Mammary epithelial cell (primary cell): Measurements from ENCODE around the gene TACR1.

ENCODE experiments used
- EZH2 ChIP-seq: IDR thresholded peaks from 2 replicates; pipeline ENCODE4 v1.6.1; 2012; ENCODE audit warnings: low read length, inconsistent platforms, borderline replicate concordance
- TF ChIP-seq, protein P1 (sequence below), 2 donors: IDR thresholded peaks in 1 of 2; conservative IDR thresholded peaks in 1 of 2; 2 replicates each; pipeline ENCODE4 v1.5.1; 2011 to 2012; ENCODE audit warnings: inconsistent platforms in 2 of 2, low read length in 2 of 2, mild to moderate bottlenecking in 2 of 2, control low read depth in 1 of 2, low read depth in 1 of 2; ENCODE audit not compliant: insufficient read depth in 1 of 2; ENCODE audit errors: extremely low read depth in 1 of 2

DNA sequence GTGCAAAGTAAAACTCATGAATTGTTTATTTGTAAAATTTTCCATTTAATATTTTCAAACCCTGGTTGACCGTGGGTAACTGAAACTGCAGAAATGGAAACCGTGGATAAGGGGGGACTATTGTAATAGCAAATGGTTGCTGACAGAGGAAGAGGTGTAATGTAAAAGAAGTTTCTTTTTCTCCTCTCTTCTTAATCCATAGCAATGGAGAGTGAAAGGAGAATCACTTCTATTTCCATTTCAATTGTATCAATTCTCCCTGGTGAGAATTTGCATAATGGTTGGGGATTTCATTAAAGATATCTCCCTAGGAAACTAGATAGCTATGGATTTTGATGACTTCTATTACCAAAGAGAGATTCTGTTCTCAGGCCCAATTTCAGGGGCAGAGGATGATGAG is 24.8 kb downstream of the TACR1 start:
- TF ChIP-seq, protein P1, sequence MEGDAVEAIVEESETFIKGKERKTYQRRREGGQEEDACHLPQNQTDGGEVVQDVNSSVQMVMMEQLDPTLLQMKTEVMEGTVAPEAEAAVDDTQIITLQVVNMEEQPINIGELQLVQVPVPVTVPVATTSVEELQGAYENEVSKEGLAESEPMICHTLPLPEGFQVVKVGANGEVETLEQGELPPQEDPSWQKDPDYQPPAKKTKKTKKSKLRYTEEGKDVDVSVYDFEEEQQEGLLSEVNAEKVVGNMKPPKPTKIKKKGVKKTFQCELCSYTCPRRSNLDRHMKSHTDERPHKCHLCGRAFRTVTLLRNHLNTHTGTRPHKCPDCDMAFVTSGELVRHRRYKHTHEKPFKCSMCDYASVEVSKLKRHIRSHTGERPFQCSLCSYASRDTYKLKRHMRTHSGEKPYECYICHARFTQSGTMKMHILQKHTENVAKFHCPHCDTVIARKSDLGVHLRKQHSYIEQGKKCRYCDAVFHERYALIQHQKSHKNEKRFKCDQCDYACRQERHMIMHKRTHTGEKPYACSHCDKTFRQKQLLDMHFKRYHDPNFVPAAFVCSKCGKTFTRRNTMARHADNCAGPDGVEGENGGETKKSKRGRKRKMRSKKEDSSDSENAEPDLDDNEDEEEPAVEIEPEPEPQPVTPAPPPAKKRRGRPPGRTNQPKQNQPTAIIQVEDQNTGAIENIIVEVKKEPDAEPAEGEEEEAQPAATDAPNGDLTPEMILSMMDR (conservative IDR thresholded peaks at IDR 0.05 in 1 of 2, IDR thresholded peaks at IDR 0.05 in 1 of 2; ENCODE audit: extremely low read depth in 1 of 2, insufficient read depth in 1 of 2, low read depth in 1 of 2, low read length in 2 of 2), result no peak
- no peak for TF ChIP-seq EZH2
